Measurements from ENCODE around the gene TP53AIP1. TPM values are rescaled to one million over a fixed set of nuclear protein-coding genes. Genes with fewer than 3 reads are reported as not detected.

TP53AIP1 gene
- total RNA-seq, 2 experiments from 2014 or later: not detected

DNA sequence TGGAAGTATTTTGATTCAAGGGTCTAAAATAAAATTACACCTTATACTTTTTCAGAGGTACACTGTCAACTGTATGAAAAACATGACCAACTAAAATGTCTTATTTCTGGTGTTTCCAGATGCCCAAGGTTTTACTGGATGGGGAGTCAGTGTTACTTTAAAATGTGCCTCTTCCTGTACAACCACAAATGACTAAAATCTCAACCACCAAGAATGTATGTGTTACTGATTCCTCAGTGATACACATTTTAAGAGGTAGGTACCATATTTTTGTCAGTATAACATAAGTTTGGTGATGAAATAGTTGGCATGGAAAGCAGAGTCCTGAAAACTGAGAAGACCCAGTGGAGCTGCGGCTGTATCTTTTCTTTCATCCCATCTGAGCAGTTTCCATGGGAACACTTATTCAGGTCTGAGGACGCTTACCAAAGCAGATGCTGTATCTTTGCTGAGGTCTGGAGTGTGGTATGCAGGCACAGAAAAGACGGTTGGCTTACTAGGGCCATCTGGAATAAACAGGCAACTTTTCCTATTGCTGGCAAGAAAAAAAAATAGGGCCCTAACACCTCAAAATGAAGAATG lies 21.2 kb upstream of the TP53AIP1 start:
- CTCF ChIA-PET: interaction anchor here (0.5 to 12.1 kb wide), 3 partner anchors 7 to 78 kb away, joined by 3 to 283 read pairs (median 5); no protein-coding TSS in a partner anchor
- H3K4me3 Mint-ChIP-seq: no peak overlapping the region

DNA sequence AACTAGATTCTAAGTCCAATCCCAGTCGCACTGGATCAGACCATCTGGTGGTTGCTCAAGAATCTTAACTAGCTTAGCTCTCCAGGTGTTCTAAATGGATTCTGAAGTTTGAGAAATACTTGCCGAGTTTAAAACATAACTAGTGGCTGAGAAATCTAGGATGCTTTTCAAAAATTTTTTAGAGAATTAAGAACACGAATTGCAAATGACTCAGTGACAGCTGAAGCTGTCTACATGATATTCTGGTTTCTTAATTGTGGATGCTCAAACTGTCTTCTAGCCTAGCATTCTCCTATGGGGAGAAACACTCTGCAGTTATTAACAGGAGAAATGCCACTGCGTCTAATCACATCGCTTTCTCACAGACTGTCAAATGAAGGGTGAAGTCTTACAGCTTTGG lies 20.2 kb upstream of the TP53AIP1 start:
- Mint-ChIP-seq H3K27me3 (no peaks in the 10 kb centered on the region), H3K4me3 (no peak overlapping the region), H3K36me3 (ENCODE audit: low read depth) (no peaks in the 10 kb centered on the region), H3K4me1 (ENCODE audit: low read depth) (peaks cover 31% of the 10 kb centered on the region), H3K9me3 (no peaks in the 10 kb centered on the region), H3K27ac (no peak overlapping the region)
- DNase-seq (no peak), ATAC-seq (no peak)
- ChIA-PET CTCF (interaction anchor here (1.7 to 12.1 kb wide), 2 partner anchors 9 to 77 kb away, joined by 5 to 283 read pairs; no protein-coding TSS in a partner anchor), POLR2A (no interaction called here)
- intact Hi-C loops (cut with micrococcal nuclease): no loop called here
- TF ChIP-seq, protein P1, sequence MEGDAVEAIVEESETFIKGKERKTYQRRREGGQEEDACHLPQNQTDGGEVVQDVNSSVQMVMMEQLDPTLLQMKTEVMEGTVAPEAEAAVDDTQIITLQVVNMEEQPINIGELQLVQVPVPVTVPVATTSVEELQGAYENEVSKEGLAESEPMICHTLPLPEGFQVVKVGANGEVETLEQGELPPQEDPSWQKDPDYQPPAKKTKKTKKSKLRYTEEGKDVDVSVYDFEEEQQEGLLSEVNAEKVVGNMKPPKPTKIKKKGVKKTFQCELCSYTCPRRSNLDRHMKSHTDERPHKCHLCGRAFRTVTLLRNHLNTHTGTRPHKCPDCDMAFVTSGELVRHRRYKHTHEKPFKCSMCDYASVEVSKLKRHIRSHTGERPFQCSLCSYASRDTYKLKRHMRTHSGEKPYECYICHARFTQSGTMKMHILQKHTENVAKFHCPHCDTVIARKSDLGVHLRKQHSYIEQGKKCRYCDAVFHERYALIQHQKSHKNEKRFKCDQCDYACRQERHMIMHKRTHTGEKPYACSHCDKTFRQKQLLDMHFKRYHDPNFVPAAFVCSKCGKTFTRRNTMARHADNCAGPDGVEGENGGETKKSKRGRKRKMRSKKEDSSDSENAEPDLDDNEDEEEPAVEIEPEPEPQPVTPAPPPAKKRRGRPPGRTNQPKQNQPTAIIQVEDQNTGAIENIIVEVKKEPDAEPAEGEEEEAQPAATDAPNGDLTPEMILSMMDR (IDR thresholded peaks at IDR 0.05): no peak

More for the DNA sequence above, 21.2 kb upstream of the TP53AIP1 start:
- Mint-ChIP-seq H3K27ac (no peak overlapping the region), H3K4me1 (ENCODE audit: low read depth) (peaks cover 31% of the 10 kb centered on the region), H3K27me3 (no peaks in the 10 kb centered on the region), H3K9me3 (no peaks in the 10 kb centered on the region), H3K36me3 (ENCODE audit: low read depth) (no peaks in the 10 kb centered on the region)
- intact Hi-C loops (cut with micrococcal nuclease): no loop called here
- ATAC-seq (peak; percentile 70), DNase-seq (no peak)
- TF ChIP-seq, protein P1 (IDR thresholded peaks at IDR 0.05): no peak
- POLR2A ChIA-PET: no interaction called here

DNA sequence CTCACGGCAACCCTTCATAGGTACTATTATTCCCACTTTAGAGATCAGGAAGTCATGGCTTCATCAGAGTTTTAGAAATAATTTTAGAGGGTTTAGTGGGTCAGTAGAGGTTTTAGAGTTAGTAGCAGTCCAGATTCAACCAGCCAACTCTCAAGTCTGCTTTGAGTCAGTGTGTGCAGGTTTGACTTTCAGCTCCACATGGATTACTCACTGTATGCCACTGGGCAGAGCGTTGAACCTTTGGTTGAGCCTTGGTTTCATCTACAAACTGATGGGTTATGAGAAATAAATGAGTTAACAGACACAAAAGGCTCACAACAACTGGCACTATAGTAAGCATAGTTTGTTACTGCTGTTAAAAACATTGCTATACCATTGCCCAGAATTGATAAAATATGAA lies 19.0 kb upstream of the TP53AIP1 start:
- intact Hi-C loops (cut with micrococcal nuclease): no loop called here
- Mint-ChIP-seq H3K27me3 (no peaks in the 10 kb centered on the region), H3K36me3 (ENCODE audit: low read depth) (no peaks in the 10 kb centered on the region), H3K27ac (no peak overlapping the region), H3K4me1 (ENCODE audit: low read depth) (peaks cover 31% of the 10 kb centered on the region), H3K9me3 (no peaks in the 10 kb centered on the region), H3K4me3 (no peak overlapping the region)
- TF ChIP-seq, protein P1 (IDR thresholded peaks at IDR 0.05): no peak
- DNase-seq (no peak), ATAC-seq (no peak)
- ChIA-PET CTCF (interaction anchor here (0.9 to 12.1 kb wide), 3 partner anchors 13 to 75 kb away, joined by 3 to 283 read pairs (median 3); no protein-coding TSS in a partner anchor), POLR2A (no interaction called here)

DNA sequence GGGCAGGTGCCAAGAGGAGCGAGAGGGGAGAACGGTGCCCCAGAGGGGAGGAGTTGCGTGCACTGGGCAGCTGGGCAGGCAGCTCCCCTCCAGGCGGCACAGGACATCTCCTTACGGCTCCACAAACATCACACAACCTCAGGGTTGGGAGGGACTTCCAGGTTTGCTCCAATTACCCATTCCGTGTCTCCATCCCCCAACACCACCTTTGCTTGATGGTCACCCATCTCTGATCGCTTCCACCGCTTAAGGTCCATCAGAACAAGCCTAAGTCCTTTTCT lies 14.5 kb upstream of the TP53AIP1 start:
- no peak for ATAC-seq
- Mint-ChIP-seq H3K9me3 (no peaks in the 10 kb centered on the region), H3K27me3 (peaks cover 6% of the 10 kb centered on the region), H3K4me3 (no peak overlapping the region), H3K36me3 (ENCODE audit: low read depth) (no peaks in the 10 kb centered on the region), H3K27ac (no peak overlapping the region), H3K4me1 (ENCODE audit: low read depth) (peaks cover 2% of the 10 kb centered on the region)
- ChIA-PET POLR2A (no interaction called here), CTCF (interaction anchor here (0.7 to 12.1 kb wide), 22 partner anchors 9 to 917 kb away, joined by 3 to 283 read pairs (median 6); partner anchors contain the start of gene KCNJ5)
- no peak for DNase-seq
- intact Hi-C loops (cut with micrococcal nuclease): no loop called here
- TF ChIP-seq, protein P1 (IDR thresholded peaks at IDR 0.05): no peak

DNA sequence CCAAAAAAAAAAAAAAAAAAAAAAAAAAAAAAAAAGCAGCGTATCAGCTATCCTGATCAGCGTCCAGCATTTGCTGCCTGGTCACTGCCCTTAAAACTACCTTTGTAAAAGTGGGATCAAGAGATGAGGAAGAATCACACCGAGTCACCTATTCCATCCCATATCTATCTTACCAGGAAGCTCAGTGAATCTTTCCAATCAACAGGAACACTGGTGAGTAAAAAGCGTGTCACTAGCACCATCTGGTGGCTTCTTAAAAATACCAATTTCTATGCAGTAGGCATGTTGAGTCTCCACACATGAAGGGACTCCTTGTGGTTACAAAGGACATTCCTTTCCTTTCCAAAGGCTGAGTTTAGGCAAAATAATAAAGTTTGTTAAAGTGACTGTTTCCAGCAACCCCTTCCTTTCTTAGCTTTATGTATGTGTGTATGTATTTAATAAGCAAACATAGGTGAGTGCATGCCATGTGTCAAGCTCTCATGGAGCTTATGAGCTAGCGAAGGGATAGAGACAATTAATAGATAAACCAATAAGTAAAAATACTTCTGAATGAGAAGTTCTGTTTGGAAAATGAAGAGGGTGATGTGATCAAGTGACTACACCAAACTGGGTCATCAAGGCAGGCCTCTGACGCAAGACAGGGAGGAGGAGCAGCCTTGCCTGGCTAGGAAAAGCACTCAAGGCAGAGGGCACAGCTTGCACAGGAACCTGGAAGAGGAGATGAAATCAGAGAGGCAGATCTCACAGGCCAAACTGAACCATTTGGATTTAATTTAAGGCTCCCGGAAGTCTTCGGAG lies 13.9 kb upstream of the TP53AIP1 start:
- DNase-seq (peak; percentile 21), ATAC-seq (peak; percentile 55)
- ChIA-PET CTCF (interaction anchor here (0.6 to 12.1 kb wide), 33 partner anchors 7 to 917 kb away, joined by 3 to 283 read pairs (median 4); partner anchors contain the start of gene KCNJ5), POLR2A (no interaction called here)
- TF ChIP-seq, protein P1 (IDR thresholded peaks at IDR 0.05): peak; percentile 87
- intact Hi-C loops (cut with micrococcal nuclease): loop anchor here (1.0 kb wide), 1 partner anchor 70 kb away; no protein-coding TSS in a partner anchor
- no peaks in the 10 kb centered on the region for H3K36me3 Mint-ChIP-seq (ENCODE audit: low read depth)
- H3K4me3 Mint-ChIP-seq: no peak overlapping the region
- H3K9me3 Mint-ChIP-seq: no peaks in the 10 kb centered on the region
- peaks cover 2% of the 10 kb centered on the region for H3K4me1 Mint-ChIP-seq (ENCODE audit: low read depth)
- peaks cover 6% of the 10 kb centered on the region for H3K27me3 Mint-ChIP-seq
- no peak overlapping the region for H3K27ac Mint-ChIP-seq
